CD4-positive, alpha-beta memory T cell (primary cell): Measurements from ENCODE around the gene ZFHX3. TPM values are rescaled to one million over a fixed set of nuclear protein-coding genes. Genes with fewer than 3 reads are reported as not detected.
"Not testable (repeated sequence)": the region's sequence is repeated elsewhere in the genome, so short reads cannot be mapped to it uniquely, and the experiment has no call there.

Experiments used
- CTCF ChIA-PET: fragments of 350-600 bp; sonication (Branson Sonifier 250); formaldehyde crosslinking; loops from one replicate; lab custom pipeline; 2021; ENCODE audit warnings: inconsistent platforms; ENCODE audit not compliant: partially characterized antibody; lab: Charles Lee
- POLR2A ChIA-PET: fragments of 350-600 bp; sonication (Branson Sonifier 250); formaldehyde crosslinking; loops from one replicate; lab custom pipeline; 2021; ENCODE audit not compliant: partially characterized antibody; lab: Charles Lee
- DNase-seq, 5 donors: peaks; one replicate each; pipeline versions ENCODE4 v3.0.0 to v3.0.0-alpha.2; 2020 to 2022; ENCODE audit warnings: mixed read lengths in 1 of 5
- H3K27ac ChIP-seq: one replicate; pipeline ENCODE4 v1.7.0; 2013; ENCODE audit warnings: low read depth, low read length
- H3K27me3 ChIP-seq: 2 replicates; pipeline ENCODE4 v1.7.0; 2013; ENCODE audit warnings: mild to moderate bottlenecking, low read length, moderate library complexity; ENCODE audit not compliant: insufficient read depth
- H3K36me3 ChIP-seq: 2 replicates; pipeline ENCODE4 v1.7.0; 2013; ENCODE audit warnings: mild to moderate bottlenecking, low read length, moderate library complexity; ENCODE audit not compliant: insufficient read depth
- H3K4me1 ChIP-seq: 2 replicates; pipeline ENCODE4 v1.7.0; 2013; ENCODE audit warnings: mild to moderate bottlenecking, low read length, moderate library complexity; ENCODE audit not compliant: insufficient read depth
- H3K4me3 ChIP-seq, 2 donors: one replicate each; pipeline ENCODE4 v1.7.0; 2013; ENCODE audit warnings: low read length in 2 of 2, mild to moderate bottlenecking in 1 of 2
- H3K9me3 ChIP-seq, 2 donors: one replicate each; pipeline ENCODE4 v1.7.0; 2013; ENCODE audit warnings: low read length in 2 of 2, control low read depth in 1 of 2; ENCODE audit not compliant: control insufficient read depth in 1 of 2
- H3K27ac Mint-ChIP-seq, 7 donors: one replicate each; pipeline ENCODE4 v1.8.0; 2020 to 2021; ENCODE audit warnings: mixed read lengths in 7 of 7, mild to moderate bottlenecking in 6 of 7, inconsistent platforms in 3 of 7, moderate library complexity in 3 of 7
- H3K27me3 Mint-ChIP-seq, 2 donors: one replicate each; pipeline ENCODE4 v1.8.0; 2020 to 2021; ENCODE audit warnings: mixed read lengths in 2 of 2
- H3K36me3 Mint-ChIP-seq, 2 donors: one replicate each; pipeline ENCODE4 v1.8.0; 2020 to 2021; ENCODE audit warnings: mixed read lengths in 2 of 2, inconsistent platforms in 1 of 2, mild to moderate bottlenecking in 1 of 2
- H3K4me1 Mint-ChIP-seq, 4 donors: one replicate each; pipeline ENCODE4 v1.8.0; 2020 to 2021; ENCODE audit warnings: mixed read lengths in 4 of 4, mild to moderate bottlenecking in 1 of 4
- H3K4me3 Mint-ChIP-seq, 8 donors: one replicate each; pipeline ENCODE4 v1.8.0; 2020 to 2021; ENCODE audit warnings: mixed read lengths in 8 of 8, mild to moderate bottlenecking in 7 of 8, moderate library complexity in 6 of 8, inconsistent platforms in 3 of 8
- H3K9me3 Mint-ChIP-seq, 8 donors: one replicate each; pipeline ENCODE4 v1.8.0; 2020 to 2021; ENCODE audit warnings: mixed read lengths in 8 of 8, mild to moderate bottlenecking in 5 of 8, inconsistent platforms in 3 of 8, moderate library complexity in 1 of 8
- intact Hi-C: fragments of 100-400 bp; cut with micrococcal nuclease; formaldehyde crosslinking; loops from one replicate; pipeline ENCODE4 v1.15.1; 2023
- polyA plus RNA-seq, 2 donors: library from polyadenylated mRNA; unstranded; fragments of 300-500 nt; fragmentation: Illumina TruSeq; gene quantifications; one replicate each; pipeline ENCODE4 v1.2.3, GENCODE V29; 2021
- total RNA-seq, 2 experiments: library from RNA; stranded (reverse); gene quantifications; one replicate each; pipeline ENCODE4 v1.2.3, GENCODE V29; 2021

Gene ZFHX3
- total and polyA plus RNA-seq, 4 experiments from 2014 or later = 0.01 to 0.99 (median 0.36) TPM

DNA sequence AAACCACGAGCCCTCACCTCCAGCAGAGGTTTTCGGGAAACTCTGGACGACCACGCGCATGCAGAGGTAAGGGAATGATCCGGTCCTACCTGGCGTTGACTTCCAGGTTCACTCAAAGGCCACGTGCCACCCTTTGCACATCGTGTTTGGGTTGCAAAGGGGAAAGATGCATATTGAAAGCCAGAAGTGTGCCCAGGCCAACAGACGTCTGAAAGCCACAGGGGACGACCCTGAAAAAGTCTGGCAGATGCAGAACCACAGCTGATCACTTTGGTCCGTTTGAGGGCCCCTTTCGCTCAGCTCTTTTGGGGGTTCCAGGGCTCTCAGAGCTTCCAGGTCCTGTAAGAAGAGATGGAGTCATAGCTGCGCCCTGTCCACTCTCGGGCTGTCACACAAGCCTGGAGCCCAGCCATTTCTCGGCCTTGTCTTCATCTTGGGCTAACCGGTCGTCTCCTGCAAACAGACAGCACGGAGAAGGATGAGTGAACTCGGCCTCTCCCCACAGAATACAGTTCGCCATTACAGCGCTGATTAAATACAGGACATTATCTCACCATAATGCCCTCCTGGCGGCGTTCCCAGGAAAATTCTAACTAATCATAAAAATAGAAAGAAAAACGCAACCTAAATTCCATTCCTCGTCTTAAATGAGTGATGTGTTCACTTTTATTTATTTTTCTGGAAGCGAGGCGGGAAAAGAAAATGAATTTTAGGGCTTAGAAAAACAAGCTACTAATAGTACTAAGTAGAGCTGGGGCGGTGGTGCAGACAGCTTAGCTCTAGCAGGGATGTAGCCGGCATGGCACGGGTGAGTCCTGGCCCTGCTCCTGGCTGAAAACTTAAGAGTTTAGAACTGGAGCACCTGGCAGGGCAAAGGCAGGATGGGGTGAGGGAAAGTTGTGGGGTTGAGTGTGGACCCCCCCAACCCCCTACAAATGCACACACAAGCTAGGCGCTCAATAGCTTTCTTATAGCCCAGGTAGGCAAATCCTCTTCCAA is 45.5 kb upstream of the ZFHX3 start:
- Mint-ChIP-seq H3K27ac (peak overlapping the region in 1 of 7 donors; percentile 15), H3K4me1 (no peaks in the 10 kb centered on the region), H3K9me3 (peaks cover 0 to 5% (median 0%) of the 10 kb centered on the region in 8 donors), H3K36me3 (no peaks in the 10 kb centered on the region), H3K4me3 (no peak overlapping the region), H3K27me3 (no peaks in the 10 kb centered on the region)
- Histone ChIP-seq H3K36me3 (no peaks in the 10 kb centered on the region), H3K9me3 (no peaks in the 10 kb centered on the region), H3K4me1 (no peaks in the 10 kb centered on the region), H3K27me3 (no peaks in the 10 kb centered on the region), H3K27ac (no peak overlapping the region), H3K4me3 (no peak overlapping the region)
- intact Hi-C loops = no loop called here
- no peak for DNase-seq
- ChIA-PET POLR2A (no interaction called here), CTCF (no interaction called here)

DNA sequence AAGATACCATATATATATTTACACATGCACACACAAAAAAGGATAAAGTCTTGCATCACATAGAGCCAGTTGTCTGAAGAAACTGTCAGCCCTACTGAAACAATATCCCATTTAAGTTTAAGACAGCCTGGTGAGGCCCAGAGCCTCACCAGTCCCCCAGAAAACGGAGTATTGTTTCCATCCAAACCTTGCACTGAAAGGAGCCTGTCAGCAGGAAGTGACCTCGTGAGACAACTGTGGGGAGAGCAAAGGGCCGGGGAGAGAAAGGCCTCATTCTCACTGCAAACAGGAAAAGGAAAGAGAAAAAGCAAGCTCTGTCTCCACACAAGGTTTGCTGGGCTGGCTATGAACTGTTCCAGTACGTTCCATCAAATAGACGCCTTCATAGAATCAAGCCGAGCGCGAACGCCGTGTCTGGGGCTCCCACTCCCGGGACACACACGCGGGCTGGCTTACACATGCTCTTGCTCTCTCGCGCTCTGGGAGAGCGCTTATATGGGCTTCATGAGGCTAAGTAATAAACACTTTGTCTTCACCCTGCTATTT is 44.4 kb upstream of the ZFHX3 start:
- Histone ChIP-seq H3K4me3 (no peak overlapping the region), H3K9me3 (no peaks in the 10 kb centered on the region), H3K27ac (no peak overlapping the region), H3K4me1 (no peaks in the 10 kb centered on the region), H3K27me3 (no peaks in the 10 kb centered on the region), H3K36me3 (no peaks in the 10 kb centered on the region)
- peak overlapping the region in 3 of 7 donors; percentile 23 to 72 (median 57) for H3K27ac Mint-ChIP-seq
- H3K4me1 Mint-ChIP-seq = no peaks in the 10 kb centered on the region
- H3K4me3 Mint-ChIP-seq = peak overlapping the region in 1 of 8 donors; percentile 18
- no peaks in the 10 kb centered on the region for H3K27me3 Mint-ChIP-seq
- H3K36me3 Mint-ChIP-seq = no peaks in the 10 kb centered on the region
- peaks cover 0 to 3% (median 0%) of the 10 kb centered on the region in 8 donors for H3K9me3 Mint-ChIP-seq
- DNase-seq = no peak
- POLR2A ChIA-PET = no interaction called here
- CTCF ChIA-PET = no interaction called here
- intact Hi-C loops = no loop called here

DNA sequence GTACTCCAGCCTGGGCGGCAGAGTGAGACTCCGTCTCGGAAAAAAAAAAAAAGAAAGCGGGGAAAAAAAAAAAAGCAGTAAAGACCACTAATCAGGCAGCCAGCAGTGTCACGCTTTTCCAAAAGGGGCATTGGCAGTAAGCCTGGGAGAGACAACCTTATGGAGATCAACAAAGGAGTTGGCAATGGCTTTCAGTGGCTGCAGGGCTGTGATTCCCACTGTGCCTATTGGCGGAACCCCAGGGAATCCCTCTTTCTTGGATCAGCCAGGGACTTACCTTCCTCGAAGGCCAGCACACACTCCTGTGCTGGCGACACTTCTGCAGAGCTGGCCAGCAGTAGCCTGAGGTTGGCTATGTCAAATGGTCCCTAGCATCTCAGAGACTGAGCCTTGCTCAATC is 43.2 kb upstream of the ZFHX3 start:
- H3K27ac Mint-ChIP-seq = no peak overlapping the region
- DNase-seq = no peak
- Histone ChIP-seq H3K27me3 (no peaks in the 10 kb centered on the region), H3K36me3 (no peaks in the 10 kb centered on the region), H3K27ac (no peak overlapping the region), H3K9me3 (no peaks in the 10 kb centered on the region), H3K4me3 (no peak overlapping the region), H3K4me1 (no peaks in the 10 kb centered on the region)
- H3K4me3 Mint-ChIP-seq = no peak overlapping the region
- H3K27me3 Mint-ChIP-seq = no peaks in the 10 kb centered on the region
- ChIA-PET POLR2A (no interaction called here), CTCF (no interaction called here)
- peaks cover 0 to 3% (median 0%) of the 10 kb centered on the region in 8 donors for H3K9me3 Mint-ChIP-seq
- H3K4me1 Mint-ChIP-seq = no peaks in the 10 kb centered on the region
- no peaks in the 10 kb centered on the region for H3K36me3 Mint-ChIP-seq
- intact Hi-C loops = no loop called here

DNA sequence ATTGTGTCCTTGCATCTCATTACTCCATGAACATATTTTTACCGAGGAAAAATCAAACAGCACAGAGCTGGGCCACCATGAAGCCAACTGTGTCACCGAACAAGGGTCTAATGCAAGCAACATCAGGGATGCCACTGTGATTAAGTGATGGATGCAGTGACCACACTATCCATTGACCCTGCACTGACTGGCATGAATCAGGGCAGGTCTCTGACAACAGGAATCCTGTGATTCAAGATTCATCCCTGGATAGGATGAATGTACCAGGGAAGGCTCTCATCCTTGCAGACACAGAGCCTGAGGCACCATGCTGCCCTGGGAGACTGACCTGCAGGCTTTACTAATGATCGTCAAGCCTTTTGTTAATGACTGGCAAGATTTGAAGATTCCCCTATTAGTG is 41.5 kb upstream of the ZFHX3 start:
- H3K9me3 ChIP-seq = no peaks in the 10 kb centered on the region
- H3K4me3 ChIP-seq = no peak overlapping the region
- no peaks in the 10 kb centered on the region for H3K27me3 ChIP-seq
- no peak overlapping the region for H3K27ac Mint-ChIP-seq
- no peak overlapping the region for H3K4me3 Mint-ChIP-seq
- DNase-seq = no peak
- no peaks in the 10 kb centered on the region for H3K36me3 Mint-ChIP-seq
- H3K27ac ChIP-seq = no peak overlapping the region
- peaks cover 0 to 3% of the 10 kb centered on the region in 2 donors for H3K27me3 Mint-ChIP-seq
- H3K36me3 ChIP-seq = no peaks in the 10 kb centered on the region
- no peaks in the 10 kb centered on the region for H3K4me1 Mint-ChIP-seq
- peaks cover 0 to 10% (median 4%) of the 10 kb centered on the region in 8 donors for H3K9me3 Mint-ChIP-seq
- no peaks in the 10 kb centered on the region for H3K4me1 ChIP-seq
- intact Hi-C loops = no loop called here
- POLR2A ChIA-PET = no interaction called here
- CTCF ChIA-PET = no interaction called here

DNA sequence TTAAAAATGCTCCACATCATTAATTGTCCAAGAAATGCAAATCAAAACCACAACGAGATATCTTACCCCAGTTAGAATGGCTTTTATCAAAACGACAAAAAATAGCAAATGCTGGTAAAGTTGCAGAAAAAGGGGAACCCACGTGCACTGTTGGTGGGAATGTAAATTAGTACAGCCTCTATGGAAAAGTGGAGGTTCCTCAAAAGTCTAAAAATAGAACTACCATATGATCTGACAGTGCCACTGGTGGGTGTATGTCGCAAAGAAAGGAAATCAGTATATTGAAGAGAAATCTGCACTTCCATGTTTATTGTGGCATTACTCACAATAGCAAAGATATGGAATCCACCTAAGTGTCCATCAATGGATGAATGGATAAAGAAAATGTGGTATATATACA is 38.2 kb upstream of the ZFHX3 start:
- no peaks in the 10 kb centered on the region for H3K4me1 Mint-ChIP-seq
- CTCF ChIA-PET = no interaction called here
- no peak overlapping the region for H3K27ac Mint-ChIP-seq
- peaks cover 3 to 6% of the 10 kb centered on the region in 2 donors for H3K27me3 Mint-ChIP-seq
- H3K4me3 Mint-ChIP-seq = no peak overlapping the region
- no peaks in the 10 kb centered on the region for H3K4me1 ChIP-seq
- no peak overlapping the region for H3K4me3 ChIP-seq
- no peak overlapping the region for H3K27ac ChIP-seq
- intact Hi-C loops = no loop called here
- no peak for DNase-seq
- no peaks in the 10 kb centered on the region for H3K9me3 ChIP-seq
- H3K27me3 ChIP-seq = no peaks in the 10 kb centered on the region
- peaks cover 0 to 14% (median 6%) of the 10 kb centered on the region in 8 donors for H3K9me3 Mint-ChIP-seq
- POLR2A ChIA-PET = no interaction called here
- no peaks in the 10 kb centered on the region for H3K36me3 ChIP-seq
- no peaks in the 10 kb centered on the region for H3K36me3 Mint-ChIP-seq

DNA sequence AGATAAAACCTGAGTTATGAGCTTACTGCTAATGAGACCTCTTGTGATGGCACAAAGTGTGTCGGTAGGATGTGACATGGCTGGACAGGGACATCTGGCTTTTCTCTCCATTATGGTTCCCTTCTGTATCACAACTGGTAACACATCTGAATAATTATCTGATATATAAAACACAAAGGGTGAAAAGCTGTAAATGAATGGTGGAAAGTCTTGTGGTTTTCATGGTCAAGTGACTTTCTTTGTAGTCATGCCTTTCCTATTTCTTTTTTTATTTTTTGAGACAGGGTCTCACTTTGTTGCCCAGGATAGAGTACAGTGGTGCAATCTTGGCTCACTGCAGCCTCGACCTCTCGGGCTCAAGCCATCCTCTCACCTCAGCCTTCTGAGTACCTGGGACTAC is 35.3 kb upstream of the ZFHX3 start:
- Mint-ChIP-seq H3K27ac (no peak overlapping the region), H3K36me3 (no peaks in the 10 kb centered on the region), H3K27me3 (peaks cover 3 to 11% of the 10 kb centered on the region in 2 donors), H3K9me3 (peaks cover 0 to 14% (median 5%) of the 10 kb centered on the region in 8 donors), H3K4me1 (no peaks in the 10 kb centered on the region), H3K4me3 (no peak overlapping the region)
- intact Hi-C loops = no loop called here
- ChIA-PET CTCF (no interaction called here), POLR2A (no interaction called here)
- DNase-seq = no peak
- no peaks in the 10 kb centered on the region for H3K9me3 ChIP-seq
- H3K27ac ChIP-seq = no peak overlapping the region
- H3K27me3 ChIP-seq = no peaks in the 10 kb centered on the region
- no peaks in the 10 kb centered on the region for H3K4me1 ChIP-seq
- no peaks in the 10 kb centered on the region for H3K36me3 ChIP-seq
- H3K4me3 ChIP-seq = no peak overlapping the region

DNA sequence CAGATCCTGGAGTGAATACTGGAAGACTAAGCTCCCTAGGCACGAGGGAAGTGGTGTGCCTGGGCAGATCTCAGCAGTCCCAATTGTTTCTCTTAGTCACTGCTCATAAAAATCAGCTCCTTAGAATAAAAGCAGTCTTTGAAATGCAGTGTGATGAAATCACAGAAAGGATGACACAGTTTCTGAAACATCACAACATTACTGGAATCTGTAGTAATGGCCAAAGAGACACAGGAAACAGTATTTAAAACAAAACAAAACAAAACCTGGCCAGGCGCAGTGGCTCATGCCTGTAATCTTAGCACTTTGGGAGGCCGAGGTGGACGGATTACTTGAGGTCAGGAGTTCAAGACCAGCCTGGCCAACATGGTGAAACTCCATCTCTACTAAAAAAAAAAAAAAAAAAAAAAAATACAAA is 34.7 kb upstream of the ZFHX3 start:
- peaks cover 3 to 11% of the 10 kb centered on the region in 2 donors for H3K27me3 Mint-ChIP-seq
- H3K4me1 ChIP-seq, H3K4me3 ChIP-seq, POLR2A ChIA-PET, H3K36me3 ChIP-seq, H3K27ac Mint-ChIP-seq, H3K4me1 Mint-ChIP-seq, intact Hi-C loops, H3K36me3 Mint-ChIP-seq, H3K27me3 ChIP-seq, DNase-seq, CTCF ChIA-PET, H3K9me3 ChIP-seq, H3K4me3 Mint-ChIP-seq, H3K27ac ChIP-seq: not testable (repeated sequence)
- peaks cover 0 to 14% (median 5%) of the 10 kb centered on the region in 8 donors for H3K9me3 Mint-ChIP-seq
